ENCODE measurements around the gene SEMA4A.
"Not testable (repeated sequence)": the region's sequence is repeated elsewhere in the genome, so short reads cannot be mapped to it uniquely, and the experiment has no call there.

Gene SEMA4A

GRCh38 chr1:156190265-156190664 lies 36.9 kb downstream of the SEMA4A start:
- not testable (repeated sequence) for H3K4me1 ChIP-seq (ENCODE audit: control insufficient read depth, insufficient read depth, low read length, poor library complexity, severe bottlenecking); H3K27ac ChIP-seq (ENCODE audit: low read depth, low read length, severe bottlenecking); H3K4me3 ChIP-seq (ENCODE audit: extremely low read depth, insufficient read depth, low read length, poor library complexity, severe bottlenecking); H3K36me3 ChIP-seq (ENCODE audit: control insufficient read depth, insufficient read depth, low read length)
- 93% methylated on average over 3 of the region's 4 CpGs; no CpG with 5 or more reads in 1 of the 2 experiments for WGBS, 2 experiments (ENCODE audit: insufficient coverage in 2 of 2)
- H3K9me3 ChIP-seq (ENCODE audit: control insufficient read depth, low read length) = peaks cover 23% of the 10 kb centered on the region

- Histone ChIP-seq H3K9me3 (ENCODE audit: control insufficient read depth, low read length) (peaks cover 13% of the 10 kb centered on the region), H3K27ac (ENCODE audit: low read depth, low read length, severe bottlenecking) (no peak overlapping the region), H3K4me1 (ENCODE audit: control insufficient read depth, insufficient read depth, low read length, poor library complexity, severe bottlenecking) (peaks cover 6% of the 10 kb centered on the region), H3K4me3 (ENCODE audit: extremely low read depth, insufficient read depth, low read length, poor library complexity, severe bottlenecking) (no peak overlapping the region), H3K36me3 (ENCODE audit: control insufficient read depth, insufficient read depth, low read length) (peaks cover 8% of the 10 kb centered on the region)
- no CpG with 5 or more reads among the region's 4 CpGs for WGBS, 2 experiments (ENCODE audit: insufficient coverage in 2 of 2)
These were observed 38.0 kb downstream of the SEMA4A start for GRCh38 chr1:156191292-156191964.

- peaks cover 17% of the 10 kb centered on the region for H3K36me3 ChIP-seq (ENCODE audit: control insufficient read depth, insufficient read depth, low read length)
- H3K4me3 ChIP-seq (ENCODE audit: extremely low read depth, insufficient read depth, low read length, poor library complexity, severe bottlenecking) = peak overlapping the region; percentile 89
- peaks cover 6% of the 10 kb centered on the region for H3K9me3 ChIP-seq (ENCODE audit: control insufficient read depth, low read length)
- peaks cover 6% of the 10 kb centered on the region for H3K4me1 ChIP-seq (ENCODE audit: control insufficient read depth, insufficient read depth, low read length, poor library complexity, severe bottlenecking)
- no peak overlapping the region for H3K27ac ChIP-seq (ENCODE audit: low read depth, low read length, severe bottlenecking)
- 96 to 100% methylated on average over 5 to 6 of the region's 7 CpGs for WGBS, 2 experiments (ENCODE audit: insufficient coverage in 2 of 2)
These were observed 39.8 kb downstream of the SEMA4A start for GRCh38 chr1:156193208-156193487.

DNA sequence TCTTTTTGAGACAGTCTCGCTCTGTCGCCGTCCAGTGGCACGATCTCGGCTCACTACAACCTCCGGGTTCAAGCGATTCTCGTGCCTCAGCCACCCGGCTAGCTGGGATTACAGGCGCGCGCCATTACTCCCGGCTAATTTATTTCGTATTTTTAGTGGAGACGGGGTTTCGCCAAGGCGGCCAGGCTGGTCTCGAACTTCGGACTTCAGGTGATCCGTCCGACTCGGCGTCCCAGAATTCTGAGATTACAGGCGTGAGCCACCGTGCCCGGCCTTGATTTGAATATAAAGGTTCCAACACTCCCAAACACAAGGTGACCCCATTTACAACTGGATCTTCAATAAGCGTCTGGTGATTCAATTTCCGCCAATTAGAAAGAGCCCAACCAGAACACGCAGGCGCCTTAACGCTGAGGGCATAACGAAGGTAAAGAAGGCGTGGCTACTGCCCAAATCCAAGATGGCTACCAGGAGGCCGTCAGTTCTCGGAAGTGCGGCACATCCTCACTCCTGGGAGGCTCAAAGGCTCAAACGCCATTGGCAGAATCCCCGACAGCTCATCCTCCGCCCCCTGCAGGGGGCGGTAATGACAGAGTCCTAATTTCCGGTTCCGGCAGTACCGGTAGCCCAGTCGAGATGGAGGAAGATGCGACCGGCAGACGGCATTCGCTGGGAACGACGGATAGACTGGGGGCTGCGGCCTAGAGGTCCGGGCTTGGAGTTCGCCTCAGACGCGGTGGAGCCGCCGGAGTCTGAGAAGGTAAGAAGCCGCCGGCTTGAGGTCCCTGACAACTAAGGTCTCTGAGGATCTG lies 40.3 kb downstream of the SEMA4A start, which contains the start of gene SLC25A44:
TSS of gene SLC25A44 (plus strand) at position 617 of the 812 bp plus-strand sequence. CDS start 5,744 bp downstream, outside the sequence.
- H3K4me1 ChIP-seq (ENCODE audit: control insufficient read depth, insufficient read depth, low read length, poor library complexity, severe bottlenecking) = peaks cover 6% of the 10 kb centered on the region
- WGBS, 2 experiments (ENCODE audit: insufficient coverage in 2 of 2) = 29 to 30% methylated on average over 59 of the region's 59 CpGs
- H3K27ac ChIP-seq (ENCODE audit: low read depth, low read length, severe bottlenecking) = peak within 1 kb of the TSS; percentile 45
- H3K9me3 ChIP-seq (ENCODE audit: control insufficient read depth, low read length) = peaks cover 6% of the 10 kb centered on the region
- peak within 1 kb of the TSS; percentile 89 for H3K4me3 ChIP-seq (ENCODE audit: extremely low read depth, insufficient read depth, low read length, poor library complexity, severe bottlenecking)
- peaks cover 17% of the 10 kb centered on the region for H3K36me3 ChIP-seq (ENCODE audit: control insufficient read depth, insufficient read depth, low read length)

- H3K27ac ChIP-seq (ENCODE audit: low read depth, low read length, severe bottlenecking) = peak overlapping the region; percentile 23
- H3K4me1 ChIP-seq (ENCODE audit: control insufficient read depth, insufficient read depth, low read length, poor library complexity, severe bottlenecking) = peaks cover 6% of the 10 kb centered on the region
These were observed 40.9 kb downstream of the SEMA4A start for GRCh38 chr1:156194300-156194652.

DNA sequence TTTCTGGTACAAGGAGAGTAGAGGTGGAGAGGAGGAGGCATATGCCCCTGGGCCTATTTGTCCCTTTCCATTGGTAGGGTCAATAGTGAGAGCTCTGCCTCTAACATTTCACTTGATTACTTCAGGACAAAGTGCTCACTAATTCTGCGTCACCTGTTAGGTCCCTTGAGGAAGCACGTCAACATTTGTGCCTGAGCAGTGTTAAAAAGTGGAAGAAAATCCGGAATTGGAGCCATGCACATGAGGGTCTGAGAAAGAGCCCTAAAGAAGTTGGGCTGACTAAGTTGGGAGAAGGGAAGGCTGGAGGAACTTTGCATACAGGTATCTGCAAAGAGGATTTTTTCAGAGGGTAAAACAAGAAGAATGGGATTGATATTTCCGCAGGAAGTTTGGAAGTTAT lies 42.5 kb downstream of the SEMA4A start:
- Histone ChIP-seq H3K9me3 (ENCODE audit: control insufficient read depth, low read length) (no peaks in the 10 kb centered on the region), H3K4me3 (ENCODE audit: extremely low read depth, insufficient read depth, low read length, poor library complexity, severe bottlenecking) (no peak overlapping the region), H3K36me3 (ENCODE audit: control insufficient read depth, insufficient read depth, low read length) (peaks cover 38% of the 10 kb centered on the region), H3K27ac (ENCODE audit: low read depth, low read length, severe bottlenecking) (no peak overlapping the region), H3K4me1 (ENCODE audit: control insufficient read depth, insufficient read depth, low read length, poor library complexity, severe bottlenecking) (peaks cover 6% of the 10 kb centered on the region)
- WGBS, 2 experiments (ENCODE audit: insufficient coverage in 2 of 2) = 89 to 90% methylated on average over 4 of the region's 4 CpGs

More at GRCh38 chr1:156194300-156194652, 40.9 kb downstream of the SEMA4A start:
- 12 to 15% methylated on average over 14 of the region's 14 CpGs for WGBS, 2 experiments (ENCODE audit: insufficient coverage in 2 of 2)
- H3K4me3 ChIP-seq (ENCODE audit: extremely low read depth, insufficient read depth, low read length, poor library complexity, severe bottlenecking) = peak overlapping the region; percentile 89
- H3K9me3 ChIP-seq (ENCODE audit: control insufficient read depth, low read length) = peaks cover under 1% of the 10 kb centered on the region
- H3K36me3 ChIP-seq (ENCODE audit: control insufficient read depth, insufficient read depth, low read length) = peaks cover 22% of the 10 kb centered on the region

- no peaks in the 10 kb centered on the region for H3K9me3 ChIP-seq (ENCODE audit: control insufficient read depth, low read length)
- peaks cover 43% of the 10 kb centered on the region for H3K36me3 ChIP-seq (ENCODE audit: control insufficient read depth, insufficient read depth, low read length)
- peaks cover 6% of the 10 kb centered on the region for H3K4me1 ChIP-seq (ENCODE audit: control insufficient read depth, insufficient read depth, low read length, poor library complexity, severe bottlenecking)
- H3K4me3 ChIP-seq (ENCODE audit: extremely low read depth, insufficient read depth, low read length, poor library complexity, severe bottlenecking) = no peak overlapping the region
- 65 to 86% methylated on average over 2 of the region's 2 CpGs for WGBS, 2 experiments (ENCODE audit: insufficient coverage in 2 of 2)
- no peak overlapping the region for H3K27ac ChIP-seq (ENCODE audit: low read depth, low read length, severe bottlenecking)
These were observed 43.1 kb downstream of the SEMA4A start for GRCh38 chr1:156196445-156196844.

DNA sequence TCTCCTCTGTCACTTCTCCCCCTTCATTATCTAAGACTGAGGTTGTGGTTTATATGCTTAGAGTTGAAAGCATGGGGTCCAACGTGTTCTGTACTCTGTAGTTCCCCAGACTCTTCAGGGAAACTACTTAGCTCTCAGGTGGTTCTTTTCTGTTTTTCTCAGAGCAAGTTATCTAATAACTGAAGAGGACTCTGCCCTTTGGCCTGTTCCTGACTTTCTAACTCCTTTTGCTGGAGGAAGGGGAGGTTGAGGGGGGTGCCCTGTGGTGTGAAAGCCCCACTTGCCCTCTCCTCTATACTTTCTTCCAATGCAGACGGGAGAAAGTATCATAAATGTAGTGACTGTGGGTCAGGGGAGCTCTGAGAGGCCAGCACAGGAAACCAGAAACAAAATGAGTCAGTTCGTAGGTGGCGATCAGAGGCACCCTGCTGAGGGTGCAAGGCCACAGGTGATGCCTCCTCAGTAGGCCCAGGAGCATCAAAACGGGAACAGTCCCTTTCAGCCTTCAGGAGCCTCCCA lies 45.5 kb downstream of the SEMA4A start:
- H3K4me3 ChIP-seq (ENCODE audit: extremely low read depth, insufficient read depth, low read length, poor library complexity, severe bottlenecking) = no peak overlapping the region
- no peak overlapping the region for H3K27ac ChIP-seq (ENCODE audit: low read depth, low read length, severe bottlenecking)
- WGBS, 2 experiments (ENCODE audit: insufficient coverage in 2 of 2) = 78 to 100% methylated on average over 2 to 4 of the region's 5 CpGs
- peaks cover 6% of the 10 kb centered on the region for H3K4me1 ChIP-seq (ENCODE audit: control insufficient read depth, insufficient read depth, low read length, poor library complexity, severe bottlenecking)
- peaks cover 55% of the 10 kb centered on the region for H3K36me3 ChIP-seq (ENCODE audit: control insufficient read depth, insufficient read depth, low read length)
- H3K9me3 ChIP-seq (ENCODE audit: control insufficient read depth, low read length) = no peaks in the 10 kb centered on the region

DNA sequence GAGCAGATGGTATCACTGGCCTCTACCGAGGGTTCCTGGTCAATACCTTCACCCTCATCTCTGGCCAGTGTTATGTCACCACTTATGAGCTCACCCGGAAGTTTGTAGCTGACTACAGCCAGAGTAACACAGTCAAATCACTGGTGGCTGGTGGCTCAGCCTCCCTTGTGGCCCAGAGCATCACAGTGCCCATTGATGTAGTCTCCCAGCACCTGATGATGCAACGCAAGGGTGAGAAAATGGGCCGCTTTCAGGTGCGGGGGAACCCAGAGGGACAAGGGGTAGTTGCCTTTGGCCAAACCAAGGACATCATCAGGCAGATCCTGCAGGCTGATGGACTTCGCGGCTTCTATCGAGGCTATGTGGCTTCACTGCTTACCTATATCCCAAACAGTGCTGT lies 46.7 kb downstream of the SEMA4A start:
- peaks cover 65% of the 10 kb centered on the region for H3K36me3 ChIP-seq (ENCODE audit: control insufficient read depth, insufficient read depth, low read length)
- no peaks in the 10 kb centered on the region for H3K9me3 ChIP-seq (ENCODE audit: control insufficient read depth, low read length)
- no peak overlapping the region for H3K4me3 ChIP-seq (ENCODE audit: extremely low read depth, insufficient read depth, low read length, poor library complexity, severe bottlenecking)
- no peak overlapping the region for H3K27ac ChIP-seq (ENCODE audit: low read depth, low read length, severe bottlenecking)
- H3K4me1 ChIP-seq (ENCODE audit: control insufficient read depth, insufficient read depth, low read length, poor library complexity, severe bottlenecking) = no peaks in the 10 kb centered on the region
- 91 to 98% methylated on average over 8 of the region's 8 CpGs for WGBS, 2 experiments (ENCODE audit: insufficient coverage in 2 of 2)

DNA sequence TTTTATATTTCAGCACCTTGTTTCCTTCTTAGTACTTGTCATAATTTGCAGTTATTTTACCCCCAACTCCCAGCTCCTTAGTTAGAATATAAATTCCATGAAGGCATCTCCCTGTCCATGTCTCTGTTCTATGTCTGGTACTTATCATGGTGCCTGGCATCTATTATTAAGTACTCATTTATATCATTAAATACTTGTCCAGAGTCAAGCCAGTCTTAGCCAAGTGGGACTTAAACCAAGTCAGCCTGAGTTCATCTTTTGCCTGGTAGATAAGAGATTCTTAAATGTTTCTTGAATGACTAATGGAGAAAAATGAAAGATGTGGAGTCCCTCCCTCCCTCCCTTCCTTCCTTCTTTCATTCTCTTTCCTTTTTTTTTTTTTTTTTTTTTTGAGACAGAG lies 49.9 kb downstream of the SEMA4A start:
- no peak overlapping the region for H3K27ac ChIP-seq (ENCODE audit: low read depth, low read length, severe bottlenecking)
- no peak overlapping the region for H3K4me3 ChIP-seq (ENCODE audit: extremely low read depth, insufficient read depth, low read length, poor library complexity, severe bottlenecking)
- H3K36me3 ChIP-seq (ENCODE audit: control insufficient read depth, insufficient read depth, low read length) = peaks cover 72% of the 10 kb centered on the region
- H3K9me3 ChIP-seq (ENCODE audit: control insufficient read depth, low read length) = no peaks in the 10 kb centered on the region
- no peaks in the 10 kb centered on the region for H3K4me1 ChIP-seq (ENCODE audit: control insufficient read depth, insufficient read depth, low read length, poor library complexity, severe bottlenecking)

DNA sequence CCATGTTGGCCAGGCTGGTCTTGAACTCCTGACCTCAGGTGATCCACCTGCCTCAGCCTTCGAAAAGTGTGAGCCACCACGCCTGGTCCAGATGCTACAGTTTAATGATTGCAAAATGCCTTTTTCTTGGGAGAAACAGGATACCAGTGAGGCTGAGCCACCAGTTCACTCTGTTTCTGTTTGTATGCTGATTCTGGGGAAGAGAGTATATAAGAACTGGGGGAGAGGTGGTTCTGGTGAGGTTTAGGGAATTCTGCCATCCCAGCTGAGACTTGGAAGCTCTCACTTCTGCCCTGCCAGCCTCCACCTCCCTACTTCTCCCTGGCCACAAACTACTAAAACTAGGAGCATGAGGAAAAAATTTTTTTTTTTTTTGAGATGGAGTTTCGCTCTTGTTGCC lies 51.3 kb downstream of the SEMA4A start:
- Histone ChIP-seq H3K4me1 (ENCODE audit: control insufficient read depth, insufficient read depth, low read length, poor library complexity, severe bottlenecking) (no peaks in the 10 kb centered on the region), H3K4me3 (ENCODE audit: extremely low read depth, insufficient read depth, low read length, poor library complexity, severe bottlenecking) (no peak overlapping the region), H3K36me3 (ENCODE audit: control insufficient read depth, insufficient read depth, low read length) (peaks cover 74% of the 10 kb centered on the region), H3K9me3 (ENCODE audit: control insufficient read depth, low read length) (no peaks in the 10 kb centered on the region), H3K27ac (ENCODE audit: low read depth, low read length, severe bottlenecking) (no peak overlapping the region)
- 87 to 100% methylated on average over 2 of the region's 3 CpGs for WGBS, 2 experiments (ENCODE audit: insufficient coverage in 2 of 2)

All from mesodermal cell (in vitro differentiated cells).